ENCODE data around the gene PMM1.
"Not testable (repeated sequence)": the region's sequence is repeated elsewhere in the genome, so short reads cannot be mapped to it uniquely, and the experiment has no call there.

Gene PMM1

GRCh38 chr22:41562461-41562860, 27.2 kb downstream of the PMM1 start:
- DNase-seq = no peak

- no peak for DNase-seq
Observed at GRCh38 chr22:41561788-41562187, 27.9 kb downstream of the PMM1 start.

- no peak for DNase-seq
Observed at GRCh38 chr22:41561335-41561734, 28.3 kb downstream of the PMM1 start.

- no peak for DNase-seq
Observed at GRCh38 chr22:41560095-41560471, 29.6 kb downstream of the PMM1 start.

GRCh38 chr22:41558241-41558630, 31.4 kb downstream of the PMM1 start:
- DNase-seq = not testable (repeated sequence)

GRCh38 chr22:41557401-41558240, 32.0 kb downstream of the PMM1 start:
- no peak for DNase-seq

- DNase-seq = no peak
Observed at GRCh38 chr22:41556561-41556960, 33.1 kb downstream of the PMM1 start.

GRCh38 chr22:41555325-41555982, 34.2 kb downstream of the PMM1 start:
- no peak for DNase-seq

- DNase-seq = no peak
Observed at GRCh38 chr22:41551877-41552582, 37.6 kb downstream of the PMM1 start.

GRCh38 chr22:41550952-41551491, 38.6 kb downstream of the PMM1 start:
- no peak for DNase-seq

- no peak for DNase-seq
Observed at GRCh38 chr22:41548830-41549211, 40.8 kb downstream of the PMM1 start.

- no peak for DNase-seq
Observed at GRCh38 chr22:41544671-41545476, 44.8 kb downstream of the PMM1 start.

- peak; percentile 60 for DNase-seq
Observed at GRCh38 chr22:41543854-41544670, 45.6 kb downstream of the PMM1 start, which contains the start of gene POLR3H. Gene POLR3H (minus strand): TSS chr22:41544470. CDS start chr22:41544101, 369 bp downstream.

GRCh38 chr22:41542224-41542623, 47.4 kb downstream of the PMM1 start:
- no peak for DNase-seq

- DNase-seq = no peak
Observed at GRCh38 chr22:41541484-41541883, 48.2 kb downstream of the PMM1 start.

- DNase-seq = no peak
Observed at GRCh38 chr22:41540365-41540764, 49.3 kb downstream of the PMM1 start.

GRCh38 chr22:41540006-41540315, 49.7 kb downstream of the PMM1 start:
- no peak for DNase-seq

GRCh38 chr22:41539146-41540005, 50.3 kb downstream of the PMM1 start:
- DNase-seq = no peak

GRCh38 chr22:41538583-41538982, 51.1 kb downstream of the PMM1 start:
- no peak for DNase-seq

- no peak for DNase-seq
Observed at GRCh38 chr22:41537203-41537602, 52.4 kb downstream of the PMM1 start.

- no peak for DNase-seq
Observed at GRCh38 chr22:41535244-41535643, 54.4 kb downstream of the PMM1 start.

All from SIG-M5 (cell line).